ENCODE results near the gene F11R.

F11R gene

DNA sequence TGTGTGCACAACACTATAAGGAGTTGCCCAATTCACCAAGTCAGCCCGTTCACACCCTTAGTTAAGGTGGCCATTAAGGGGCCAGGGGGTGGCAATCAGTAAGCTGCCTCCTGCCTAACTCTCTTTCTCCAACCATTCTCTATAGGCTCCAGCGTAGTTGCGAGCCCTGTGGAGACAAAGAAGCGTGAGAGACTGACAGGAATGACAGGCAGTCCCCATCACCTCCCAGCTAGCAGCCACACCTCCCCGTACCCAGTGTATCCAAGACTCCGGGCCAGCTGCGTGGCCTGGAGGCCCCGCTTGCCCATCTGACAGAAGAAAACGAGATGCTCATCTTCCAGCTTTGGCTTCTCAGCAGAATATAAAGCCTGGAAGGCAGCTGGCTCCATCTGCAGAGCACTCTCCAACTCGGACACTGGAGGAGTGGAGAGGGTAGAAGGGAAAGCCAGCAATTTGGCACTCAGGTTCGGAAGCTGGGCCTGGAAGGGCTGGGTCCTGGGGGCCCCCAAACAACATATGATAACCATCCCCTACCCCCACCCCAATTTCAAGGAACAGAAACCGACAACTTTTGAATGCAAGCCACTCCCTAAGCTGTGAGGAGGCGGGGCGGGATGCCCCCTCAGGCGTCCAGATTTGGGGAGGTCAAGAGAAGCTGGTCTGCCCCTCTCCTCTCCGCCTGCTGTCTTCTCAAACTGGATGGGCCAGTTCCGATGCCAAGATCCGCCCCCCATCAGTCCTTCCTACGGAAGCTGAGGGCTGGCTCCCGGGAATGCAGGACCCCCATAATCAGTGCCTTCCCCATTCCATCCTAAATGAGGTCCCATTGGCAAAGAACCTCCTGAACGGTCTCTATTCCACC lies 16.9 kb upstream of the F11R start:
- H3K4me3 ChIP-seq (ENCODE audit: insufficient read depth in 1 of 2, low read depth in 1 of 2, low read length in 2 of 2): peak overlapping the region in 1 of 2 experiments; percentile 51
- peaks cover 29% of the 10 kb centered on the region for H3K79me1 ChIP-seq (replicated peaks; ENCODE audit: low read length, poor library complexity, severe bottlenecking)
- no peak overlapping the region for H2BK5ac ChIP-seq (ENCODE audit: low read depth, low read length, poor library complexity, severe bottlenecking)
- H4K91ac ChIP-seq (ENCODE audit: low read length): no peak overlapping the region
- no peaks in the 10 kb centered on the region for H3K9me3 ChIP-seq (ENCODE audit: control insufficient read depth, low read length)
- H3K27me3 ChIP-seq (ENCODE audit: control insufficient read depth in 1 of 2, insufficient read depth in 1 of 2, low read length in 2 of 2): no peaks in the 10 kb centered on the region
- no peak overlapping the region for H4K8ac ChIP-seq (ENCODE audit: low read length)
- no peak overlapping the region for H3K23ac ChIP-seq (ENCODE audit: low read length in 2 of 2)
- no peak overlapping the region for H3K14ac ChIP-seq (ENCODE audit: low read length in 2 of 2)
- no peak overlapping the region for H2BK120ac ChIP-seq (ENCODE audit: low read depth, low read length)
- H3K4me1 ChIP-seq (ENCODE audit: control insufficient read depth, insufficient read depth, low read depth, low read length): peaks cover 2% of the 10 kb centered on the region
- H3K9ac ChIP-seq (ENCODE audit: low read length): no peak overlapping the region
- no peak for DNase-seq
- H2AFZ ChIP-seq (ENCODE audit: low read depth, low read length): no peak overlapping the region
- H3K4ac ChIP-seq (ENCODE audit: low read depth in 1 of 2, low read length in 2 of 2): no peak overlapping the region
- 77% methylated on average over 21 of the region's 21 CpGs for WGBS
- H2AK5ac ChIP-seq (ENCODE audit: low read length, severe bottlenecking): no peak overlapping the region
- no peak overlapping the region for H3K4me2 ChIP-seq (ENCODE audit: low read length, poor library complexity, severe bottlenecking)
- H2BK12ac ChIP-seq (ENCODE audit: low read length in 2 of 2): no peak overlapping the region
- no peak overlapping the region for H2BK15ac ChIP-seq (ENCODE audit: low read depth, poor library complexity, severe bottlenecking)
- no peak overlapping the region for H3K27ac ChIP-seq (ENCODE audit: low read length, poor library complexity, severe bottlenecking)
- H3K18ac ChIP-seq (ENCODE audit: low read depth in 1 of 2, low read length in 2 of 2): no peak overlapping the region
- peaks cover 51% of the 10 kb centered on the region in 2 experiments for H3K36me3 ChIP-seq (ENCODE audit: control insufficient read depth in 1 of 2, insufficient read depth in 2 of 2, low read depth in 1 of 2, low read length in 2 of 2)

GRCh38 chr1:161033751-161034150 lies 12.8 kb upstream of the F11R start:
- H2AK5ac ChIP-seq (ENCODE audit: low read length, severe bottlenecking): no peak overlapping the region
- 96% methylated on average over 3 of the region's 3 CpGs for WGBS
- H3K36me3 ChIP-seq (ENCODE audit: control insufficient read depth in 1 of 2, insufficient read depth in 2 of 2, low read depth in 1 of 2, low read length in 2 of 2): peaks cover 13 to 14% of the 10 kb centered on the region in 2 experiments
- no peaks in the 10 kb centered on the region for H3K4me1 ChIP-seq (ENCODE audit: control insufficient read depth, insufficient read depth, low read depth, low read length)
- no peak overlapping the region for H2BK12ac ChIP-seq (ENCODE audit: low read length in 2 of 2)
- H2BK5ac ChIP-seq (ENCODE audit: low read depth, low read length, poor library complexity, severe bottlenecking): no peak overlapping the region
- no peak overlapping the region for H3K4me3 ChIP-seq (ENCODE audit: insufficient read depth in 1 of 2, low read depth in 1 of 2, low read length in 2 of 2)
- no peak overlapping the region for H3K4me2 ChIP-seq (ENCODE audit: low read length, poor library complexity, severe bottlenecking)
- H2BK120ac ChIP-seq (ENCODE audit: low read depth, low read length): no peak overlapping the region
- H3K9me3 ChIP-seq (ENCODE audit: control insufficient read depth, low read length): no peaks in the 10 kb centered on the region
- no peak overlapping the region for H2BK15ac ChIP-seq (ENCODE audit: low read depth, poor library complexity, severe bottlenecking)
- no peak for DNase-seq
- no peak overlapping the region for H3K23ac ChIP-seq (ENCODE audit: low read length in 2 of 2)
- no peak overlapping the region for H3K27ac ChIP-seq (ENCODE audit: low read length, poor library complexity, severe bottlenecking)
- no peak overlapping the region for H3K18ac ChIP-seq (ENCODE audit: low read depth in 1 of 2, low read length in 2 of 2)
- peaks cover 8% of the 10 kb centered on the region for H3K79me1 ChIP-seq (replicated peaks; ENCODE audit: low read length, poor library complexity, severe bottlenecking)
- H3K27me3 ChIP-seq (ENCODE audit: control insufficient read depth in 1 of 2, insufficient read depth in 1 of 2, low read length in 2 of 2): no peaks in the 10 kb centered on the region
- no peak overlapping the region for H2AFZ ChIP-seq (ENCODE audit: low read depth, low read length)
- no peak overlapping the region for H3K9ac ChIP-seq (ENCODE audit: low read length)
- H4K8ac ChIP-seq (ENCODE audit: low read length): no peak overlapping the region
- H4K91ac ChIP-seq (ENCODE audit: low read length): no peak overlapping the region
- no peak overlapping the region for H3K14ac ChIP-seq (ENCODE audit: low read length in 2 of 2)
- no peak overlapping the region for H3K4ac ChIP-seq (ENCODE audit: low read depth in 1 of 2, low read length in 2 of 2)

- no peak overlapping the region for H3K23ac ChIP-seq (ENCODE audit: low read length in 2 of 2)
- no peak overlapping the region for H4K8ac ChIP-seq (ENCODE audit: low read length)
- H3K4me2 ChIP-seq (ENCODE audit: low read length, poor library complexity, severe bottlenecking): no peak overlapping the region
- no peak overlapping the region for H3K14ac ChIP-seq (ENCODE audit: low read length in 2 of 2)
- no peak overlapping the region for H3K4ac ChIP-seq (ENCODE audit: low read depth in 1 of 2, low read length in 2 of 2)
- H2AFZ ChIP-seq (ENCODE audit: low read depth, low read length): no peak overlapping the region
- H3K18ac ChIP-seq (ENCODE audit: low read depth in 1 of 2, low read length in 2 of 2): no peak overlapping the region
- no peak overlapping the region for H2BK12ac ChIP-seq (ENCODE audit: low read length in 2 of 2)
- H2BK120ac ChIP-seq (ENCODE audit: low read depth, low read length): no peak overlapping the region
- H3K27me3 ChIP-seq (ENCODE audit: control insufficient read depth in 1 of 2, insufficient read depth in 1 of 2, low read length in 2 of 2): no peaks in the 10 kb centered on the region
- no peak overlapping the region for H3K27ac ChIP-seq (ENCODE audit: low read length, poor library complexity, severe bottlenecking)
- H3K4me1 ChIP-seq (ENCODE audit: control insufficient read depth, insufficient read depth, low read depth, low read length): no peaks in the 10 kb centered on the region
- H2BK5ac ChIP-seq (ENCODE audit: low read depth, low read length, poor library complexity, severe bottlenecking): no peak overlapping the region
- no peak overlapping the region for H4K91ac ChIP-seq (ENCODE audit: low read length)
- no peak for DNase-seq
- no peaks in the 10 kb centered on the region for H3K9me3 ChIP-seq (ENCODE audit: control insufficient read depth, low read length)
- H3K36me3 ChIP-seq (ENCODE audit: control insufficient read depth in 1 of 2, insufficient read depth in 2 of 2, low read depth in 1 of 2, low read length in 2 of 2): peaks cover 0 to 4% of the 10 kb centered on the region in 2 experiments
- no peak overlapping the region for H3K9ac ChIP-seq (ENCODE audit: low read length)
- H2AK5ac ChIP-seq (ENCODE audit: low read length, severe bottlenecking): no peak overlapping the region
- no peaks in the 10 kb centered on the region for H3K79me1 ChIP-seq (replicated peaks; ENCODE audit: low read length, poor library complexity, severe bottlenecking)
- 75% methylated on average over 1 of the region's 1 CpG for WGBS
- H3K4me3 ChIP-seq (ENCODE audit: insufficient read depth in 1 of 2, low read depth in 1 of 2, low read length in 2 of 2): no peak overlapping the region
- H2BK15ac ChIP-seq (ENCODE audit: low read depth, poor library complexity, severe bottlenecking): no peak overlapping the region
Measured at GRCh38 chr1:161032409-161032808, 11.5 kb upstream of the F11R start.

DNA sequence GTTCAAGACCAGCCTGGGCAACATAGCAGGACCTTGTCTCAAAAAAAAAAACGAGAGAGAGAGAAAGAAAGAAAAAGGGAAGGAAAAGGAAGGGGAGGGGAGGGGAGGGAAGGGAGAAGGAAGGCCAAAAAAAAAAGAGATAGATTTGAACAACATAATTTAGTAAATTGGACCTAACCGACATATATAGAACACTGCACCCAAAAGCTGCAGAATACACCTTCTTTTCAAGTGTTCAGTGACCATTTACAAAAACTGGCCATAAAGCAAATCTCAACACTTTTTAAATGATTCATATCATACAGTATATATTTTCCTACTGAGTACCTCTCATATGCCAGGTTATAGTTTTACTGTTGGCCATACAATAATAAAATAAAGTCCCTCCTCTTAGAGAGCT lies 10.9 kb upstream of the F11R start:
- Histone ChIP-seq H3K79me1 (replicated peaks; ENCODE audit: low read length, poor library complexity, severe bottlenecking) (no peaks in the 10 kb centered on the region), H3K36me3 (ENCODE audit: control insufficient read depth in 1 of 2, insufficient read depth in 2 of 2, low read depth in 1 of 2, low read length in 2 of 2) (no peaks in the 10 kb centered on the region), H3K9me3 (ENCODE audit: control insufficient read depth, low read length) (no peaks in the 10 kb centered on the region), H3K23ac (ENCODE audit: low read length in 2 of 2) (no peak overlapping the region), H3K9ac (ENCODE audit: low read length) (no peak overlapping the region), H3K14ac (ENCODE audit: low read length in 2 of 2) (no peak overlapping the region), H2AK5ac (ENCODE audit: low read length, severe bottlenecking) (no peak overlapping the region), H3K4me2 (ENCODE audit: low read length, poor library complexity, severe bottlenecking) (no peak overlapping the region), H2BK15ac (ENCODE audit: low read depth, poor library complexity, severe bottlenecking) (no peak overlapping the region), H3K27me3 (ENCODE audit: control insufficient read depth in 1 of 2, insufficient read depth in 1 of 2, low read length in 2 of 2) (no peaks in the 10 kb centered on the region), H2BK5ac (ENCODE audit: low read depth, low read length, poor library complexity, severe bottlenecking) (no peak overlapping the region), H3K27ac (ENCODE audit: low read length, poor library complexity, severe bottlenecking) (no peak overlapping the region), H3K4me1 (ENCODE audit: control insufficient read depth, insufficient read depth, low read depth, low read length) (no peaks in the 10 kb centered on the region), H4K8ac (ENCODE audit: low read length) (no peak overlapping the region), H3K18ac (ENCODE audit: low read depth in 1 of 2, low read length in 2 of 2) (no peak overlapping the region), H2BK12ac (ENCODE audit: low read length in 2 of 2) (no peak overlapping the region), H2AFZ (ENCODE audit: low read depth, low read length) (no peak overlapping the region), H4K91ac (ENCODE audit: low read length) (no peak overlapping the region), H3K4me3 (ENCODE audit: insufficient read depth in 1 of 2, low read depth in 1 of 2, low read length in 2 of 2) (no peak overlapping the region), H3K4ac (ENCODE audit: low read depth in 1 of 2, low read length in 2 of 2) (no peak overlapping the region), H2BK120ac (ENCODE audit: low read depth, low read length) (no peak overlapping the region)
- DNase-seq: no peak
- 100% methylated on average over 1 of the region's 2 CpGs for WGBS
